Aorta (tissue), 5 donors: Measurements from ENCODE around the gene LZTFL1. TPM values are rescaled to one million over a fixed set of nuclear protein-coding genes. Genes with fewer than 3 reads are reported as not detected.

Experiments used
- ATAC-seq: fragments of 200-7000 bp; cut with Tn5 transposase; one replicate; pipeline ENCODE4 v1.9.1; 2022; ENCODE audit warnings: moderate library complexity; ENCODE audit not compliant: low FRiP score
- DNase-seq, 2 donors: peaks; one replicate each; pipeline ENCODE4 v3.0.0-alpha.2; 2020
- H3K27ac ChIP-seq, 2 donors: one replicate each; pipeline ENCODE4 v1.5.1; 2013; ENCODE audit warnings: low read length in 2 of 2, mild to moderate bottlenecking in 2 of 2, moderate library complexity in 2 of 2, control low read depth in 1 of 2, inconsistent platforms in 1 of 2, low read depth in 1 of 2
- H3K27me3 ChIP-seq, 2 donors: one replicate each; pipeline ENCODE4 v1.6.1; 2013; ENCODE audit warnings: control low read depth in 1 of 2, low read length in 1 of 2, mild to moderate bottlenecking in 1 of 2, moderate library complexity in 1 of 2; ENCODE audit not compliant: insufficient read depth in 2 of 2, control insufficient read depth in 1 of 2
- H3K36me3 ChIP-seq, 2 donors: one replicate each; pipeline ENCODE4 v1.6.1; 2013; ENCODE audit warnings: control low read depth in 1 of 2, low read length in 1 of 2, mild to moderate bottlenecking in 1 of 2; ENCODE audit not compliant: insufficient read depth in 2 of 2, control insufficient read depth in 1 of 2
- H3K4me1 ChIP-seq, 2 donors: one replicate each; pipeline ENCODE4 v1.6.1; 2013; ENCODE audit warnings: low read length in 2 of 2, control low read depth in 1 of 2, mild to moderate bottlenecking in 1 of 2, moderate library complexity in 1 of 2; ENCODE audit not compliant: insufficient read depth in 2 of 2, control insufficient read depth in 1 of 2
- H3K4me3 ChIP-seq, 2 donors: one replicate each; pipeline ENCODE4 v1.5.1; 2013; ENCODE audit warnings: low read length in 2 of 2, control low read depth in 1 of 2, mild to moderate bottlenecking in 1 of 2
- H3K9me3 ChIP-seq: one replicate; pipeline ENCODE4 v1.6.1; 2013; ENCODE audit warnings: mild to moderate bottlenecking, low read length; ENCODE audit not compliant: control insufficient read depth
- WGBS, 2 donors: extraction: QIAGEN DNeasy Blood & Tissue Kit; methylation state at CpG; one replicate each; pipeline ENCODE4 v1.1.7; 2013; 5-methylcytosine and 5-hydroxymethylcytosine counted together
- intact Hi-C, 2 donors: fragments of 100-400 bp; cut with DNase I; formaldehyde crosslinking; loops; one replicate each; pipeline versions ENCODE4 v1.14.2 to v1.15.0; 2022
- polyA plus RNA-seq, 2 donors: library from polyadenylated mRNA; stranded (reverse); fragments of 200-250 nt; gene quantifications; one replicate each; pipeline ENCODE4 v1.2.3, GENCODE V29; 2013
- total RNA-seq, 2 donors: library from RNA; stranded (reverse); fragmentation: NEBNext Ultra II Directional; extraction: Animal tissue kit (Norgen Biotek cat#: 25700); gene quantifications; one replicate each; pipeline ENCODE4 v1.2.1, GENCODE V29; 2021
- donor health status: healthy with polysubstance abuse.
- donor health status: Bipolar disorder and iron deficiency.
- donor health status: DM: no; HTN: no; CAD: no.
- donor health status: DM: no; HTN: no; CAD: no.
- donor health status: DM: yes; HTN: yes; CAD: no.

Gene LZTFL1
- total and polyA plus RNA-seq, 4 donors = 9.8 to 16.3 (median 11.1) TPM

- peaks cover 1% of the 10 kb centered on the region for H3K9me3 ChIP-seq
- no peaks in the 10 kb centered on the region for H3K4me1 ChIP-seq
- no peaks in the 10 kb centered on the region for H3K36me3 ChIP-seq
- no peaks in the 10 kb centered on the region for H3K27me3 ChIP-seq
- DNase-seq (no peak), ATAC-seq (no peak)
- H3K4me3 ChIP-seq = no peak overlapping the region
- 47 to 50% methylated on average over 3 of the region's 3 CpGs for WGBS, 2 donors
- H3K27ac ChIP-seq = no peak overlapping the region
- intact Hi-C loops = no loop called here
These were observed 27.7 kb upstream of the LZTFL1 start for GRCh38 chr3:45869638-45870037.

- intact Hi-C loops = no loop called here
- Histone ChIP-seq H3K9me3 (peaks cover 2% of the 10 kb centered on the region), H3K27me3 (no peaks in the 10 kb centered on the region), H3K4me1 (no peaks in the 10 kb centered on the region), H3K4me3 (no peak overlapping the region), H3K36me3 (no peaks in the 10 kb centered on the region), H3K27ac (no peak overlapping the region)
- 65 to 75% methylated on average over 2 of the region's 2 CpGs for WGBS, 2 donors
- ATAC-seq (no peak), DNase-seq (no peak)
These were observed 26.7 kb upstream of the LZTFL1 start for GRCh38 chr3:45868650-45869049.

GRCh38 chr3:45868213-45868612 is 26.3 kb upstream of the LZTFL1 start:
- DNase-seq (no peak), ATAC-seq (no peak)
- 25 to 45% methylated on average over 2 of the region's 2 CpGs for WGBS, 2 donors
- no peaks in the 10 kb centered on the region for H3K4me1 ChIP-seq
- no peaks in the 10 kb centered on the region for H3K36me3 ChIP-seq
- intact Hi-C loops = no loop called here
- H3K9me3 ChIP-seq = peaks cover 6% of the 10 kb centered on the region
- H3K27me3 ChIP-seq = no peaks in the 10 kb centered on the region
- no peak overlapping the region for H3K27ac ChIP-seq
- no peak overlapping the region for H3K4me3 ChIP-seq

GRCh38 chr3:45865563-45865962 is 23.6 kb upstream of the LZTFL1 start:
- H3K4me3 ChIP-seq = no peak overlapping the region
- H3K9me3 ChIP-seq = peaks cover 7% of the 10 kb centered on the region
- 63 to 67% methylated on average over 6 of the region's 6 CpGs for WGBS, 2 donors
- no peak overlapping the region for H3K27ac ChIP-seq
- ATAC-seq (no peak), DNase-seq (no peak)
- intact Hi-C loops = no loop called here
- H3K4me1 ChIP-seq = no peaks in the 10 kb centered on the region
- H3K36me3 ChIP-seq = no peaks in the 10 kb centered on the region
- no peaks in the 10 kb centered on the region for H3K27me3 ChIP-seq

GRCh38 chr3:45864760-45865519 is 23.0 kb upstream of the LZTFL1 start:
- intact Hi-C loops = no loop called here
- no peak for ATAC-seq
- Histone ChIP-seq H3K36me3 (no peaks in the 10 kb centered on the region), H3K4me1 (no peaks in the 10 kb centered on the region), H3K27ac (no peak overlapping the region), H3K4me3 (no peak overlapping the region), H3K9me3 (peaks cover 7% of the 10 kb centered on the region), H3K27me3 (no peaks in the 10 kb centered on the region)
- DNase-seq = no peak
- 38 to 51% methylated on average over 8 of the region's 8 CpGs for WGBS, 2 donors

GRCh38 chr3:45861043-45861719 is 19.3 kb upstream of the LZTFL1 start:
- H3K4me3 ChIP-seq = no peak overlapping the region
- no peaks in the 10 kb centered on the region for H3K27me3 ChIP-seq
- H3K27ac ChIP-seq = no peak overlapping the region
- no peaks in the 10 kb centered on the region for H3K36me3 ChIP-seq
- WGBS, 2 donors = 44 to 52% methylated on average over 7 of the region's 7 CpGs
- intact Hi-C loops = no loop called here
- no peaks in the 10 kb centered on the region for H3K4me1 ChIP-seq
- DNase-seq (no peak), ATAC-seq (no peak)
- H3K9me3 ChIP-seq = peaks cover 6% of the 10 kb centered on the region

GRCh38 chr3:45860481-45860880 is 18.6 kb upstream of the LZTFL1 start:
- 76 to 77% methylated on average over 4 of the region's 4 CpGs for WGBS, 2 donors
- Histone ChIP-seq H3K27me3 (no peaks in the 10 kb centered on the region), H3K27ac (no peak overlapping the region), H3K36me3 (no peaks in the 10 kb centered on the region), H3K4me3 (no peak overlapping the region), H3K4me1 (no peaks in the 10 kb centered on the region), H3K9me3 (peaks cover 6% of the 10 kb centered on the region)
- intact Hi-C loops = no loop called here
- DNase-seq = no peak
- ATAC-seq = no peak

GRCh38 chr3:45858809-45859543 is 17.1 kb upstream of the LZTFL1 start:
- DNase-seq (no peak), ATAC-seq (no peak)
- Histone ChIP-seq H3K4me1 (no peaks in the 10 kb centered on the region), H3K36me3 (no peaks in the 10 kb centered on the region), H3K27ac (no peak overlapping the region), H3K9me3 (peaks cover 6% of the 10 kb centered on the region), H3K27me3 (no peaks in the 10 kb centered on the region), H3K4me3 (no peak overlapping the region)
- 80 to 85% methylated on average over 7 of the region's 7 CpGs for WGBS, 2 donors
- intact Hi-C loops = no loop called here
